HepG2 (cell line): ENCODE results near the gene GNAI2. TPM values are rescaled to one million over a fixed set of nuclear protein-coding genes. Genes with fewer than 3 reads are reported as not detected.

Experiments used
- ARID2 ChIP-seq: sonication (generic); formaldehyde crosslinking; IDR thresholded peaks from 2 replicates; pipeline ENCODE4 v1.8.1; 2022; ENCODE audit warnings: mild to moderate bottlenecking, missing genetic modification reagents, borderline replicate concordance
- EHMT2 ChIP-seq: fragments of 200-600 bp; sonication (generic); IDR thresholded peaks from 2 replicates; pipeline ENCODE4 v1.7.0; 2017; ENCODE audit warnings: antibody characterized with exemption, low read depth, low read length, borderline replicate concordance
- FOXK2 ChIP-seq: fragments of 450-650 bp; IDR thresholded peaks from 2 replicates; pipeline ENCODE4 v1.6.1; 2016
- GATA4 ChIP-seq: sonication (generic); IDR thresholded peaks from 2 replicates; pipeline ENCODE4 v1.6.1; 2016; ENCODE audit warnings: antibody characterized with exemption, low read depth, borderline replicate concordance
- KLF16 ChIP-seq, 2 experiments: sonication (generic) in 1 of 2; formaldehyde crosslinking in 1 of 2; IDR thresholded peaks; 2 replicates each; pipeline versions ENCODE4 v1.6.1 to v1.8.0; 2016 to 2023; ENCODE audit warnings: missing genetic modification reagents in 2 of 2, missing compliant biosample characterization in 1 of 2
- PAF1 ChIP-seq: IDR thresholded peaks from 2 replicates; pipeline ENCODE4 v1.6.1; 2016; ENCODE audit warnings: missing genetic modification reagents, missing compliant biosample characterization
- RBFOX2 ChIP-seq: fragments of 200-400 bp; formaldehyde crosslinking; IDR thresholded peaks from 2 replicates; pipeline ENCODE4 v1.6.1; 2017; ENCODE audit warnings: low read depth, mild to moderate bottlenecking, low read length
- ZBTB7A ChIP-seq: sonication (generic); formaldehyde crosslinking; IDR thresholded peaks from 2 replicates; pipeline ENCODE4 v1.8.0; 2022; ENCODE audit warnings: mild to moderate bottlenecking, missing genetic modification reagents
- ZZZ3 ChIP-seq: sonication (generic); formaldehyde crosslinking; IDR thresholded peaks from 2 replicates; pipeline ENCODE4 v1.4.0; 2020; ENCODE audit warnings: missing genetic modification reagents, mild to moderate bottlenecking, borderline replicate concordance
- polyA plus RNA-seq, 8 experiments: library from polyadenylated mRNA; depleted of rRNA in 3 of 8; stranded (reverse) in 7 of 8; unstranded in 1 of 8; fragments of >200 nt; fragmentation: Illumina TruSeq in 4 of 8; extraction: Trizol in 4 of 8; gene quantifications; 2 replicates each; pipeline versions ENCODE4 v1.2.1 to v1.2.3, GENCODE V29; 2011 to 2016; ENCODE audit warnings: low read depth in 4 of 8, missing spikeins in 1 of 8, mixed read lengths in 1 of 8; ENCODE audit not compliant: insufficient read depth in 1 of 8
- total RNA-seq, 5 experiments: library from RNA; depleted of rRNA; stranded (reverse); fragments of >200 nt; fragmentation: Illumina TruSeq; extraction: Trizol; gene quantifications; 2 replicates each; pipeline ENCODE4 v1.2.3, GENCODE V29; 2016; ENCODE audit warnings: low read depth in 1 of 5
- TF ChIP-seq, protein P1 (sequence below): sonication (generic); formaldehyde crosslinking; IDR thresholded peaks from 2 replicates; pipeline ENCODE4 v1.4.0; 2020; ENCODE audit warnings: mild to moderate bottlenecking, missing genetic modification reagents
- TF ChIP-seq, protein P2 (sequence below): sonication (generic); formaldehyde crosslinking; IDR thresholded peaks from 2 replicates; pipeline ENCODE4 v1.4.0; 2020; ENCODE audit warnings: missing genetic modification reagents, borderline replicate concordance
- TF ChIP-seq, protein P3 (sequence below): sonication (generic); formaldehyde crosslinking; IDR thresholded peaks from 2 replicates; pipeline ENCODE4 v1.5.1; 2020; ENCODE audit warnings: mild to moderate bottlenecking, missing genetic modification reagents, moderate library complexity
- TF ChIP-seq, protein P4 (sequence below): sonication (generic); formaldehyde crosslinking; IDR thresholded peaks from 2 replicates; pipeline ENCODE4 v1.8.1; 2022; ENCODE audit warnings: low read depth, mild to moderate bottlenecking, missing genetic modification reagents
- TF ChIP-seq, protein P5 (sequence below): sonication (generic); formaldehyde crosslinking; IDR thresholded peaks from 2 replicates; pipeline ENCODE4 v1.4.0; 2020; ENCODE audit warnings: missing genetic modification reagents, borderline replicate concordance
- TF ChIP-seq, protein P6 (sequence below): sonication (generic); formaldehyde crosslinking; conservative IDR thresholded peaks from 2 replicates; pipeline ENCODE4 v1.5.0; 2020; ENCODE audit warnings: missing genetic modification reagents

The GNAI2 gene
- total and polyA plus RNA-seq, 2 of the 13 experiments (the other 11 are each of a cell fraction or from before 2014, with no cell fraction given) = 51.1 to 66.2 TPM

DNA sequence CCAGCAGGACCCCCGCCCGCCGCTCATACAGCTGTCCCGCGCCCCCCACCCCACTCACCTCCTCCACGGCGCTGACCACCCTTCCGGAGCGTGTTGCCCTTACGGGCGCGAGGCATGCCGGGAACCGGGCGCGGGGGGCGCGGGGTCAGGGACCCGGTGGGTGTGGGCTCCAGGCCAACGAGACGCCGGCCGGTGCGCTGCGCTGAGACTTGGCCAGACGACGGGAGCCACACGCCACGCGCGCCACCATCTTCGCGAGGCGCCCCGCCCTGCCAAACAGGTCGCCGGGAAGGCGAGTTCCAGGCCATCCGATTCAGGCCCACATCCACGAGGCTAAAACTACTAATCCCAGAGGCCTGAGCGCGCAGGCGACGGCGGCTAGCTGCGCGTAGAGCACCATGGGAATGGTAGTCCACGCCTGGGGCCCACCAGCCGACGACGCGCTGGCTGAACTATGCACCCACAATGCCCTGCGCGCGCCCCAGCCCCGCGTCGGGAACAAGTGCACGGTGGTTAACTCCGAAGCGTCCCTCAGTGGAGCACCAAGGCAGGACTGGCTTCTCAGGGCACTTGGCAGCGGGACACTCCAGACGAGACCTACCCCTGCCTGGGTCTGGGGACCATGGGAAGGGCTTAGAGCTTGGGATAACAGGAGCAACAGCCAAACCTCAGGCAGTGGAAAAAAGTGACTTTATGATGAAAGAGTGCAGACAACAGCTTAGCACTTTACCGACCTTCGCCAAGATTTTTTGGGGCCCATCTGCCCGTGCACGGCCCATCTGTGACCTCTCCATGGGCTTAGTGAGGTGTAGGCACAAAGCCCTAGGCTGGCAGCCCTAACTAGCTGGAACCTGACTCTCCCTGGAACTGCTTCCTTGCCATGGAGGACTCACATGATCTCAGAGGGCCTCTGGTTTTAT is 56.4 kb downstream of the GNAI2 start, which contains the start of gene IFRD2 (continued):
- TF ChIP-seq, protein P1, sequence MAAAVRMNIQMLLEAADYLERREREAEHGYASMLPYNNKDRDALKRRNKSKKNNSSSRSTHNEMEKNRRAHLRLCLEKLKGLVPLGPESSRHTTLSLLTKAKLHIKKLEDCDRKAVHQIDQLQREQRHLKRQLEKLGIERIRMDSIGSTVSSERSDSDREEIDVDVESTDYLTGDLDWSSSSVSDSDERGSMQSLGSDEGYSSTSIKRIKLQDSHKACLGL (CRISPR knock-in tag) = peak; percentile 76; the same call in 1 of the 2 replicates
- peak; percentile 89 for TF ChIP-seq RBFOX2
- TF ChIP-seq, protein P2, sequence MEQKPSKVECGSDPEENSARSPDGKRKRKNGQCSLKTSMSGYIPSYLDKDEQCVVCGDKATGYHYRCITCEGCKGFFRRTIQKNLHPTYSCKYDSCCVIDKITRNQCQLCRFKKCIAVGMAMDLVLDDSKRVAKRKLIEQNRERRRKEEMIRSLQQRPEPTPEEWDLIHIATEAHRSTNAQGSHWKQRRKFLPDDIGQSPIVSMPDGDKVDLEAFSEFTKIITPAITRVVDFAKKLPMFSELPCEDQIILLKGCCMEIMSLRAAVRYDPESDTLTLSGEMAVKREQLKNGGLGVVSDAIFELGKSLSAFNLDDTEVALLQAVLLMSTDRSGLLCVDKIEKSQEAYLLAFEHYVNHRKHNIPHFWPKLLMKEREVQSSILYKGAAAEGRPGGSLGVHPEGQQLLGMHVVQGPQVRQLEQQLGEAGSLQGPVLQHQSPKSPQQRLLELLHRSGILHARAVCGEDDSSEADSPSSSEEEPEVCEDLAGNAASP (CRISPR knock-in tag) = 0 out of 2 replicates have a peak, but pooled peaks have one; percentile 25
- TF ChIP-seq GATA4 = no peak
- TF ChIP-seq, protein P3, sequence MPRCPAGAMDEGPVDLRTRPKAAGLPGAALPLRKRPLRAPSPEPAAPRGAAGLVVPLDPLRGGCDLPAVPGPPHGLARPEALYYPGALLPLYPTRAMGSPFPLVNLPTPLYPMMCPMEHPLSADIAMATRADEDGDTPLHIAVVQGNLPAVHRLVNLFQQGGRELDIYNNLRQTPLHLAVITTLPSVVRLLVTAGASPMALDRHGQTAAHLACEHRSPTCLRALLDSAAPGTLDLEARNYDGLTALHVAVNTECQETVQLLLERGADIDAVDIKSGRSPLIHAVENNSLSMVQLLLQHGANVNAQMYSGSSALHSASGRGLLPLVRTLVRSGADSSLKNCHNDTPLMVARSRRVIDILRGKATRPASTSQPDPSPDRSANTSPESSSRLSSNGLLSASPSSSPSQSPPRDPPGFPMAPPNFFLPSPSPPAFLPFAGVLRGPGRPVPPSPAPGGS (CRISPR knock-in tag) = peak; percentile 76; the same call in 1 of the 2 replicates
- no peak for TF ChIP-seq ARID2 (CRISPR knock-in tag)
- TF ChIP-seq, protein P4, sequence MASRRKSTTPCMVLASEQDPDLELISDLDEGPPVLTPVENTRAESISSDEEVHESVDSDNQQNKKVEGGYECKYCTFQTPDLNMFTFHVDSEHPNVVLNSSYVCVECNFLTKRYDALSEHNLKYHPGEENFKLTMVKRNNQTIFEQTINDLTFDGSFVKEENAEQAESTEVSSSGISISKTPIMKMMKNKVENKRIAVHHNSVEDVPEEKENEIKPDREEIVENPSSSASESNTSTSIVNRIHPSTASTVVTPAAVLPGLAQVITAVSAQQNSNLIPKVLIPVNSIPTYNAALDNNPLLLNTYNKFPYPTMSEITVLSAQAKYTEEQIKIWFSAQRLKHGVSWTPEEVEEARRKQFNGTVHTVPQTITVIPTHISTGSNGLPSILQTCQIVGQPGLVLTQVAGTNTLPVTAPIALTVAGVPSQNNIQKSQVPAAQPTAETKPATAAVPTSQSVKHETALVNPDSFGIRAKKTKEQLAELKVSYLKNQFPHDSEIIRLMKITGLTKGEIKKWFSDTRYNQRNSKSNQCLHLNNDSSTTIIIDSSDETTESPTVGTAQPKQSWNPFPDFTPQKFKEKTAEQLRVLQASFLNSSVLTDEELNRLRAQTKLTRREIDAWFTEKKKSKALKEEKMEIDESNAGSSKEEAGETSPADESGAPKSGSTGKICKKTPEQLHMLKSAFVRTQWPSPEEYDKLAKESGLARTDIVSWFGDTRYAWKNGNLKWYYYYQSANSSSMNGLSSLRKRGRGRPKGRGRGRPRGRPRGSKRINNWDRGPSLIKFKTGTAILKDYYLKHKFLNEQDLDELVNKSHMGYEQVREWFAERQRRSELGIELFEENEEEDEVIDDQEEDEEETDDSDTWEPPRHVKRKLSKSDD (CRISPR knock-in tag) = 0 out of 2 replicates have a peak, but pooled peaks have one; percentile 45
- no peak for TF ChIP-seq EHMT2
- TF ChIP-seq, protein P5, sequence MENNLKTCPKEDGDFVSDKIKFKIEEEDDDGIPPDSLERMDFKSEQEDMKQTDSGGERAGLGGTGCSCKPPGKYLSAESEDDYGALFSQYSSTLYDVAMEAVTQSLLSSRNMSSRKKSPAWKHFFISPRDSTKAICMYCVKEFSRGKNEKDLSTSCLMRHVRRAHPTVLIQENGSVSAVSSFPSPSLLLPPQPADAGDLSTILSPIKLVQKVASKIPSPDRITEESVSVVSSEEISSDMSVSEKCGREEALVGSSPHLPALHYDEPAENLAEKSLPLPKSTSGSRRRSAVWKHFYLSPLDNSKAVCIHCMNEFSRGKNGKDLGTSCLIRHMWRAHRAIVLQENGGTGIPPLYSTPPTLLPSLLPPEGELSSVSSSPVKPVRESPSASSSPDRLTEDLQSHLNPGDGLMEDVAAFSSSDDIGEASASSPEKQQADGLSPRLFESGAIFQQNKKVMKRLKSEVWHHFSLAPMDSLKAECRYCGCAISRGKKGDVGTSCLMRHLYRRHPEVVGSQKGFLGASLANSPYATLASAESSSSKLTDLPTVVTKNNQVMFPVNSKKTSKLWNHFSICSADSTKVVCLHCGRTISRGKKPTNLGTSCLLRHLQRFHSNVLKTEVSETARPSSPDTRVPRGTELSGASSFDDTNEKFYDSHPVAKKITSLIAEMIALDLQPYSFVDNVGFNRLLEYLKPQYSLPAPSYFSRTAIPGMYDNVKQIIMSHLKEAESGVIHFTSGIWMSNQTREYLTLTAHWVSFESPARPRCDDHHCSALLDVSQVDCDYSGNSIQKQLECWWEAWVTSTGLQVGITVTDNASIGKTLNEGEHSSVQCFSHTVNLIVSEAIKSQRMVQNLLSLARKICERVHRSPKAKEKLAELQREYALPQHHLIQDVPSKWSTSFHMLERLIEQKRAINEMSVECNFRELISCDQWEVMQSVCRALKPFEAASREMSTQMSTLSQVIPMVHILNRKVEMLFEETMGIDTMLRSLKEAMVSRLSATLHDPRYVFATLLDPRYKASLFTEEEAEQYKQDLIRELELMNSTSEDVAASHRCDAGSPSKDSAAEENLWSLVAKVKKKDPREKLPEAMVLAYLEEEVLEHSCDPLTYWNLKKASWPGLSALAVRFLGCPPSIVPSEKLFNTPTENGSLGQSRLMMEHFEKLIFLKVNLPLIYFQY (CRISPR knock-in tag) = no peak
- peak; percentile 61; the same call in 1 of the 2 replicates for TF ChIP-seq ZBTB7A (CRISPR knock-in tag)
- TF ChIP-seq KLF16 (CRISPR knock-in tag; IDR thresholded peaks at IDR 0.05) = 0 out of 4 replicates have a peak, but pooled peaks of 1 of the 2 experiments have one; percentile 64
- no peak for TF ChIP-seq ZZZ3 (CRISPR knock-in tag)
- TF ChIP-seq, protein P6, sequence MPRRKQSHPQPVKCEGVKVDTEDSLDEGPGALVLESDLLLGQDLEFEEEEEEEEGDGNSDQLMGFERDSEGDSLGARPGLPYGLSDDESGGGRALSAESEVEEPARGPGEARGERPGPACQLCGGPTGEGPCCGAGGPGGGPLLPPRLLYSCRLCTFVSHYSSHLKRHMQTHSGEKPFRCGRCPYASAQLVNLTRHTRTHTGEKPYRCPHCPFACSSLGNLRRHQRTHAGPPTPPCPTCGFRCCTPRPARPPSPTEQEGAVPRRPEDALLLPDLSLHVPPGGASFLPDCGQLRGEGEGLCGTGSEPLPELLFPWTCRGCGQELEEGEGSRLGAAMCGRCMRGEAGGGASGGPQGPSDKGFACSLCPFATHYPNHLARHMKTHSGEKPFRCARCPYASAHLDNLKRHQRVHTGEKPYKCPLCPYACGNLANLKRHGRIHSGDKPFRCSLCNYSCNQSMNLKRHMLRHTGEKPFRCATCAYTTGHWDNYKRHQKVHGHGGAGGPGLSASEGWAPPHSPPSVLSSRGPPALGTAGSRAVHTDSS (CRISPR knock-in tag) = peak; percentile 100
- TF ChIP-seq FOXK2 = no peak; the same call in 1 of the 2 replicates
- no peak for TF ChIP-seq PAF1 (CRISPR knock-in tag)
